ENCODE data around the gene CD200. TPM values are rescaled to one million over a fixed set of nuclear protein-coding genes. Genes with fewer than 3 reads are reported as not detected.
A peak's percentile ranks its signal among the peaks of the same experiment; 100 is the strongest.

The CD200 gene
- 49.3 and 51.9 TPM in 2 replicates for total RNA-seq (2014; rRNA removed; shearing (Covaris generic))
- polyA plus RNA-seq (2016; fragmentation: Nextera tagmentation; extraction: Ambion mirVana): 56.5 and 65.0 TPM in 2 replicates
- long read RNA-seq, transcript CD200-202 (5 exons, 1,997 nt): minor isoform, 6 of 39 reads
- long read RNA-seq, transcript CD200-201 (6 exons, 2,129 nt): major isoform, 17 of 39 reads
- long read RNA-seq, partial matches to known transcripts: 3 of 39 reads
- long read RNA-seq, other reads (novel, unspliced or antisense): 7 of 39 reads

GRCh38 chr3:112333002-112333380, at the start of gene CD200:
Gene CD200 (plus strand): TSS chr3:112333156. CDS start chr3:112333213, 57 bp downstream.
- Histone ChIP-seq H3K27ac (ENCODE audit: low read depth) (peak within 1 kb of the TSS; percentile 98), H3K9me2 (ENCODE audit: insufficient read depth) (no peaks in the 10 kb centered on the region), H3K79me2 (replicated peaks; ENCODE audit: insufficient read depth) (peaks cover 72% of the 10 kb centered on the region), H3K4me2 (peak within 1 kb of the TSS; percentile 84), H3K27me3 (ENCODE audit: insufficient read depth) (no peaks in the 10 kb centered on the region), H2AFZ (no peak within 1 kb of the TSS), H3F3A (replicated peaks; ENCODE audit: low read depth) (no peaks in the 10 kb centered on the region), H3K4me3 (peak within 1 kb of the TSS; percentile 78), H3K36me3 (ENCODE audit: insufficient read depth) (no peaks in the 10 kb centered on the region), H4K20me1 (replicated peaks; ENCODE audit: insufficient read depth) (no peaks in the 10 kb centered on the region), H3K4me1 (ENCODE audit: insufficient read depth) (peaks cover 37% of the 10 kb centered on the region)
- peaks cover 37% of the 10 kb centered on the region for H3K4me1 Mint-ChIP-seq
- peaks cover 16% of the 10 kb centered on the region for H3K27me3 Mint-ChIP-seq (ENCODE audit: insufficient read depth, low read depth, poor library complexity)
- DNase-seq (ENCODE audit: low spot score): peak; percentile 88
- H3K4me3 Mint-ChIP-seq: peak within 1 kb of the TSS; percentile 87
- H3K36me3 Mint-ChIP-seq (ENCODE audit: low read depth): peaks cover 38% of the 10 kb centered on the region
- TF ChIP-seq, protein P1, sequence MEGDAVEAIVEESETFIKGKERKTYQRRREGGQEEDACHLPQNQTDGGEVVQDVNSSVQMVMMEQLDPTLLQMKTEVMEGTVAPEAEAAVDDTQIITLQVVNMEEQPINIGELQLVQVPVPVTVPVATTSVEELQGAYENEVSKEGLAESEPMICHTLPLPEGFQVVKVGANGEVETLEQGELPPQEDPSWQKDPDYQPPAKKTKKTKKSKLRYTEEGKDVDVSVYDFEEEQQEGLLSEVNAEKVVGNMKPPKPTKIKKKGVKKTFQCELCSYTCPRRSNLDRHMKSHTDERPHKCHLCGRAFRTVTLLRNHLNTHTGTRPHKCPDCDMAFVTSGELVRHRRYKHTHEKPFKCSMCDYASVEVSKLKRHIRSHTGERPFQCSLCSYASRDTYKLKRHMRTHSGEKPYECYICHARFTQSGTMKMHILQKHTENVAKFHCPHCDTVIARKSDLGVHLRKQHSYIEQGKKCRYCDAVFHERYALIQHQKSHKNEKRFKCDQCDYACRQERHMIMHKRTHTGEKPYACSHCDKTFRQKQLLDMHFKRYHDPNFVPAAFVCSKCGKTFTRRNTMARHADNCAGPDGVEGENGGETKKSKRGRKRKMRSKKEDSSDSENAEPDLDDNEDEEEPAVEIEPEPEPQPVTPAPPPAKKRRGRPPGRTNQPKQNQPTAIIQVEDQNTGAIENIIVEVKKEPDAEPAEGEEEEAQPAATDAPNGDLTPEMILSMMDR (conservative IDR thresholded peaks at IDR 0.05; ENCODE audit: low read depth in 2 of 2): 0 out of 4 replicates have a peak, but pooled peaks of 1 of the 2 experiments have one; percentile 7
- TF ChIP-seq POLR2AphosphoS5 (IDR thresholded peaks at IDR 0.05; ENCODE audit: low read depth): peak; percentile 89
- peak; percentile 34; the same call in 1 of the 2 replicates for TF ChIP-seq ETS1 (IDR thresholded peaks at IDR 0.05)
- no peak for TF ChIP-seq ZNF114 (CRISPR knock-in tag; IDR thresholded peaks at IDR 0.05)
- TF ChIP-seq, protein P2, sequence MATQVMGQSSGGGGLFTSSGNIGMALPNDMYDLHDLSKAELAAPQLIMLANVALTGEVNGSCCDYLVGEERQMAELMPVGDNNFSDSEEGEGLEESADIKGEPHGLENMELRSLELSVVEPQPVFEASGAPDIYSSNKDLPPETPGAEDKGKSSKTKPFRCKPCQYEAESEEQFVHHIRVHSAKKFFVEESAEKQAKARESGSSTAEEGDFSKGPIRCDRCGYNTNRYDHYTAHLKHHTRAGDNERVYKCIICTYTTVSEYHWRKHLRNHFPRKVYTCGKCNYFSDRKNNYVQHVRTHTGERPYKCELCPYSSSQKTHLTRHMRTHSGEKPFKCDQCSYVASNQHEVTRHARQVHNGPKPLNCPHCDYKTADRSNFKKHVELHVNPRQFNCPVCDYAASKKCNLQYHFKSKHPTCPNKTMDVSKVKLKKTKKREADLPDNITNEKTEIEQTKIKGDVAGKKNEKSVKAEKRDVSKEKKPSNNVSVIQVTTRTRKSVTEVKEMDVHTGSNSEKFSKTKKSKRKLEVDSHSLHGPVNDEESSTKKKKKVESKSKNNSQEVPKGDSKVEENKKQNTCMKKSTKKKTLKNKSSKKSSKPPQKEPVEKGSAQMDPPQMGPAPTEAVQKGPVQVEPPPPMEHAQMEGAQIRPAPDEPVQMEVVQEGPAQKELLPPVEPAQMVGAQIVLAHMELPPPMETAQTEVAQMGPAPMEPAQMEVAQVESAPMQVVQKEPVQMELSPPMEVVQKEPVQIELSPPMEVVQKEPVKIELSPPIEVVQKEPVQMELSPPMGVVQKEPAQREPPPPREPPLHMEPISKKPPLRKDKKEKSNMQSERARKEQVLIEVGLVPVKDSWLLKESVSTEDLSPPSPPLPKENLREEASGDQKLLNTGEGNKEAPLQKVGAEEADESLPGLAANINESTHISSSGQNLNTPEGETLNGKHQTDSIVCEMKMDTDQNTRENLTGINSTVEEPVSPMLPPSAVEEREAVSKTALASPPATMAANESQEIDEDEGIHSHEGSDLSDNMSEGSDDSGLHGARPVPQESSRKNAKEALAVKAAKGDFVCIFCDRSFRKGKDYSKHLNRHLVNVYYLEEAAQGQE (IDR thresholded peaks at IDR 0.05; ENCODE audit: unreplicated experiment): peak; percentile 33
- TF ChIP-seq CREB1 (CRISPR knock-in tag; IDR thresholded peaks at IDR 0.05; ENCODE audit: low read depth): peak; percentile 33; the same call in 1 of the 2 replicates
- no peak for TF ChIP-seq ZNF462 (CRISPR knock-in tag; IDR thresholded peaks at IDR 0.05)
- no peak for TF ChIP-seq ZNF331 (CRISPR knock-in tag; IDR thresholded peaks at IDR 0.05; ENCODE audit: low read depth)
- peak within 1 kb of the TSS; percentile 95 for H3K27ac Mint-ChIP-seq
- H3K9me3 Mint-ChIP-seq: peaks cover 5% of the 10 kb centered on the region; the same call in 2 of the 3 replicates
- peak; percentile 93 for ATAC-seq
